ENCODE measurements around the gene TSSC4. TPM values are rescaled to one million over a fixed set of nuclear protein-coding genes. Genes with fewer than 3 reads are reported as not detected.

The TSSC4 gene
- total RNA-seq, 1 experiment from 2014 or later = 25.3 TPM

DNA sequence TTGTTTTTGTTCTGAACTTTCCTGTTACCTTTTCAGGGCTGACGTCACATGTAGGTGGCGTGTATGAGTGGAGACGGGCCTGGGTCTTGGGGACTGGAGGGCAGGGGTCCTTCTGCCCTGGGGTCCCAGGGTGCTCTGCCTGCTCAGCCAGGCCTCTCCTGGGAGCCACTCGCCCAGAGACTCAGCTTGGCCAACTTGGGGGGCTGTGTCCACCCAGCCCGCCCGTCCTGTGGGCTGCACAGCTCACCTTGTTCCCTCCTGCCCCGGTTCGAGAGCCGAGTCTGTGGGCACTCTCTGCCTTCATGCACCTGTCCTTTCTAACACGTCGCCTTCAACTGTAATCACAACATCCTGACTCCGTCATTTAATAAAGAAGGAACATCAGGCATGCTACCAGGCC is 3.5 kb upstream of the TSSC4 start:
- peaks cover 43% of the 10 kb centered on the region for H4K20me1 ChIP-seq (ENCODE audit: insufficient read depth, low read depth, low read length)
- H2AFZ ChIP-seq (ENCODE audit: low read length) = no peak overlapping the region
- no peak overlapping the region for H3K9ac ChIP-seq (ENCODE audit: low read length)
- H3K36me3 ChIP-seq (ENCODE audit: insufficient read depth, low read length) = peaks cover 29% of the 10 kb centered on the region
- no peak for DNase-seq
- peak overlapping the region; percentile 90 for H3K27ac ChIP-seq (ENCODE audit: low read length)
- H3K4me3 ChIP-seq (ENCODE audit: low read length) = no peak overlapping the region
- no peaks in the 10 kb centered on the region for H3K9me2 ChIP-seq (replicated peaks; ENCODE audit: insufficient read depth, low read length)
- peak overlapping the region; percentile 4 for H3K4me2 ChIP-seq (ENCODE audit: low read depth, low read length, poor library complexity, severe bottlenecking)
- H3K27me3 ChIP-seq (ENCODE audit: low read length) = no peaks in the 10 kb centered on the region
- peaks cover 34% of the 10 kb centered on the region for H3K79me2 ChIP-seq (ENCODE audit: low read length)
- H3K4me1 ChIP-seq (ENCODE audit: low read length) = peaks cover 88% of the 10 kb centered on the region
- H3K9me3 ChIP-seq (ENCODE audit: low read length) = no peaks in the 10 kb centered on the region

- Histone ChIP-seq H3K36me3 (ENCODE audit: insufficient read depth, low read length) (peaks cover 35% of the 10 kb centered on the region), H3K27ac (ENCODE audit: low read length) (peak overlapping the region; percentile 90), H4K20me1 (ENCODE audit: insufficient read depth, low read depth, low read length) (peaks cover 34% of the 10 kb centered on the region; the same call in 1 of the 2 replicates), H3K9me2 (replicated peaks; ENCODE audit: insufficient read depth, low read length) (no peaks in the 10 kb centered on the region), H3K9me3 (ENCODE audit: low read length) (no peaks in the 10 kb centered on the region), H3K9ac (ENCODE audit: low read length) (peak overlapping the region; percentile 91), H2AFZ (ENCODE audit: low read length) (no peak overlapping the region), H3K4me3 (ENCODE audit: low read length) (peak overlapping the region; percentile 90; the same call in 1 of the 2 replicates), H3K4me2 (ENCODE audit: low read depth, low read length, poor library complexity, severe bottlenecking) (peak overlapping the region; percentile 85), H3K27me3 (ENCODE audit: low read length) (no peaks in the 10 kb centered on the region), H3K79me2 (ENCODE audit: low read length) (peaks cover 25% of the 10 kb centered on the region), H3K4me1 (ENCODE audit: low read length) (peaks cover 73% of the 10 kb centered on the region)
- DNase-seq = no peak
These were observed 1.7 kb upstream of the TSSC4 start for GRCh38 chr11:2398664-2399355.

DNA sequence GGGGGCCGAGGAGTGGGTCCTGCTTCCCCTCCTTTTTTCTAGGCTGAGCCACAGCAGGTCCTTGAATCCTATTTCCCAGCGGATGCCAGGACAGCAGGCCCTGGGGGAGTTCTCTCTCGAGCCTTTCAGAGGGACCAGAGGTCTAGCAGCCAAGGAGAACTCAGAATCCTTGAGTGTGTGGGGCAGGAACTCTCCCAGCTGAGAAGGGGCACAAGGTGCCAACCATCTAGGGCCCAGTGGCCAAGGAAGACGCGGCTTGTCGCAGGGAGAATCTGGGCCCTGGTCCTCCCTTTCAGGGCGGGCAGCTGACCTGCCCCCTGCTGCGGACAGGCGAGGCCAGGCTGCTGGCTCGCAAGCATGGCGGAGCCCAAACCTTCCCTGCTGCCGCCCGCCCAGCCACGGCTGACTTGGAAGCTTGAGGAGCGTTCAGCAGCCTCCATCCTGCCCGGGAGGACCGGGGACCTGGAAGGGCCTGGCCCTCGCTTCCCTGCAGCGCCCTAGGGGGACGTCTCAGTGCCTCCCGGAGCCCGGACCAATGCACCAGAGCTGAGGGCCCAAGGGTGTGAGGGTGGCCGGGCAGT is 972 bp upstream of the TSSC4 start:
- DNase-seq = no peak
- Histone ChIP-seq H4K20me1 (ENCODE audit: insufficient read depth, low read depth, low read length) (peaks cover 33% of the 10 kb centered on the region; the same call in 1 of the 2 replicates), H3K27me3 (ENCODE audit: low read length) (no peaks in the 10 kb centered on the region), H2AFZ (ENCODE audit: low read length) (no peak overlapping the region), H3K27ac (ENCODE audit: low read length) (peak overlapping the region; percentile 90), H3K79me2 (ENCODE audit: low read length) (peaks cover 17% of the 10 kb centered on the region), H3K9me3 (ENCODE audit: low read length) (no peaks in the 10 kb centered on the region), H3K36me3 (ENCODE audit: insufficient read depth, low read length) (peaks cover 27% of the 10 kb centered on the region), H3K4me3 (ENCODE audit: low read length) (peak overlapping the region; percentile 90), H3K9ac (ENCODE audit: low read length) (peak overlapping the region; percentile 91), H3K4me1 (ENCODE audit: low read length) (peaks cover 65% of the 10 kb centered on the region), H3K4me2 (ENCODE audit: low read depth, low read length, poor library complexity, severe bottlenecking) (peak overlapping the region; percentile 85), H3K9me2 (replicated peaks; ENCODE audit: insufficient read depth, low read length) (no peaks in the 10 kb centered on the region)

GRCh38 chr11:2400762-2401435 is 349 bp downstream of the TSSC4 start:
- Histone ChIP-seq H3K4me2 (ENCODE audit: low read depth, low read length, poor library complexity, severe bottlenecking) (peak overlapping the region; percentile 84), H2AFZ (ENCODE audit: low read length) (no peak overlapping the region), H3K79me2 (ENCODE audit: low read length) (peaks cover 16% of the 10 kb centered on the region), H3K36me3 (ENCODE audit: insufficient read depth, low read length) (peaks cover 18% of the 10 kb centered on the region; the same call in 1 of the 2 replicates), H3K27ac (ENCODE audit: low read length) (peak overlapping the region; percentile 55), H3K4me1 (ENCODE audit: low read length) (peaks cover 52% of the 10 kb centered on the region), H3K4me3 (ENCODE audit: low read length) (peak overlapping the region; percentile 92), H3K9me2 (replicated peaks; ENCODE audit: insufficient read depth, low read length) (no peaks in the 10 kb centered on the region), H3K9ac (ENCODE audit: low read length) (peak overlapping the region; percentile 97), H3K9me3 (ENCODE audit: low read length) (no peaks in the 10 kb centered on the region), H4K20me1 (ENCODE audit: insufficient read depth, low read depth, low read length) (peaks cover 23% of the 10 kb centered on the region; the same call in 1 of the 2 replicates), H3K27me3 (ENCODE audit: low read length) (no peaks in the 10 kb centered on the region)
- no peak for DNase-seq

DNA sequence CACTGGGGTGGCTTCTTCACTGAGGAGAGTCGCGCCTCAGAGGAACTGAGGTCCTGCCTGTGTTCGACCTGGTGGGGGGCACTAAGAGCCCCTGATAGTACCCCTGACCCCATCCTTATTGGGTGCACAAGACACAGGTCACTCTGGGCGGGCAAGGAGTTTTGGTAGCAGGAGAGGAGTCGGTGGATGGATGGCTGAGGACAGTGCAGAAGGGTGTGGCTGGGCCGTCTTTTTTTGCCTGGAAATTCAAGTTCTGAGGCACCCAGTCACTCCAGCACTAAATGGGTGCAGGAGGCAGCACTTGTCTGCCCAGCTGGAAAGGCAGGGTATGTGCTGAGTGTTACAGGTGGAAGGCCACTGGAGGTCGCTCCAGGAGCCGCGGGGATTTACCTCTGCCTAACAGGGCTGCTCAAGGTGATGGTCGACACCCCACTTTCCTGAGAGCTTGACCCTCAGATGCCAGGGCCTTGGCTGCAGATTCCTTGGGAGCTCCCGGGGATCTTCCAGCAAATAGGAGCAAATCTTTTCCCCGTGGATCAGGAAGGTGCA is 960 bp downstream of the TSSC4 start:
- Histone ChIP-seq H3K9me2 (replicated peaks; ENCODE audit: insufficient read depth, low read length) (no peaks in the 10 kb centered on the region), H3K9me3 (ENCODE audit: low read length) (no peaks in the 10 kb centered on the region), H3K9ac (ENCODE audit: low read length) (peak overlapping the region; percentile 97), H3K4me3 (ENCODE audit: low read length) (peak overlapping the region; percentile 92), H3K4me1 (ENCODE audit: low read length) (peaks cover 46% of the 10 kb centered on the region), H3K27ac (ENCODE audit: low read length) (peak overlapping the region; percentile 55; the same call in 1 of the 2 replicates), H2AFZ (ENCODE audit: low read length) (no peak overlapping the region), H3K4me2 (ENCODE audit: low read depth, low read length, poor library complexity, severe bottlenecking) (peak overlapping the region; percentile 84), H3K36me3 (ENCODE audit: insufficient read depth, low read length) (peaks cover 18% of the 10 kb centered on the region; the same call in 1 of the 2 replicates), H3K27me3 (ENCODE audit: low read length) (no peaks in the 10 kb centered on the region), H3K79me2 (ENCODE audit: low read length) (peaks cover 16% of the 10 kb centered on the region), H4K20me1 (ENCODE audit: insufficient read depth, low read depth, low read length) (peaks cover 23% of the 10 kb centered on the region; the same call in 1 of the 2 replicates)
- DNase-seq = no peak

GRCh38 chr11:2402106-2402505 is 1.6 kb downstream of the TSSC4 start:
- DNase-seq = no peak
- Histone ChIP-seq H2AFZ (ENCODE audit: low read length) (no peak overlapping the region), H3K36me3 (ENCODE audit: insufficient read depth, low read length) (peaks cover 13% of the 10 kb centered on the region; the same call in 1 of the 2 replicates), H3K4me2 (ENCODE audit: low read depth, low read length, poor library complexity, severe bottlenecking) (peak overlapping the region; percentile 84), H3K9me2 (replicated peaks; ENCODE audit: insufficient read depth, low read length) (no peaks in the 10 kb centered on the region), H3K4me1 (ENCODE audit: low read length) (peaks cover 40% of the 10 kb centered on the region), H3K9me3 (ENCODE audit: low read length) (no peaks in the 10 kb centered on the region), H3K27ac (ENCODE audit: low read length) (no peak overlapping the region), H3K27me3 (ENCODE audit: low read length) (no peaks in the 10 kb centered on the region), H4K20me1 (ENCODE audit: insufficient read depth, low read depth, low read length) (peaks cover 19% of the 10 kb centered on the region; the same call in 1 of the 2 replicates), H3K9ac (ENCODE audit: low read length) (peak overlapping the region; percentile 97), H3K4me3 (ENCODE audit: low read length) (peak overlapping the region; percentile 92), H3K79me2 (ENCODE audit: low read length) (peaks cover 16% of the 10 kb centered on the region)

- Histone ChIP-seq H3K27me3 (ENCODE audit: low read length) (no peaks in the 10 kb centered on the region), H3K79me2 (ENCODE audit: low read length) (peaks cover 16% of the 10 kb centered on the region), H3K4me2 (ENCODE audit: low read depth, low read length, poor library complexity, severe bottlenecking) (no peak overlapping the region), H3K36me3 (ENCODE audit: insufficient read depth, low read length) (peaks cover 7% of the 10 kb centered on the region; the same call in 1 of the 2 replicates), H3K9me2 (replicated peaks; ENCODE audit: insufficient read depth, low read length) (no peaks in the 10 kb centered on the region), H3K4me3 (ENCODE audit: low read length) (no peak overlapping the region), H3K9me3 (ENCODE audit: low read length) (no peaks in the 10 kb centered on the region), H2AFZ (ENCODE audit: low read length) (no peak overlapping the region), H3K27ac (ENCODE audit: low read length) (no peak overlapping the region), H4K20me1 (ENCODE audit: insufficient read depth, low read depth, low read length) (peaks cover 19% of the 10 kb centered on the region; the same call in 1 of the 2 replicates), H3K4me1 (ENCODE audit: low read length) (peaks cover 30% of the 10 kb centered on the region), H3K9ac (ENCODE audit: low read length) (no peak overlapping the region)
- DNase-seq = no peak
These were observed 2.5 kb downstream of the TSSC4 start for GRCh38 chr11:2402890-2403645.
